Measurements from ENCODE around the gene GIMAP8. TPM values are rescaled to one million over a fixed set of nuclear protein-coding genes. Genes with fewer than 3 reads are reported as not detected.

The GIMAP8 gene
- total and polyA plus RNA-seq, 2 experiments from 2014 or later, result 0.06 TPM; not detected in 1

DNA sequence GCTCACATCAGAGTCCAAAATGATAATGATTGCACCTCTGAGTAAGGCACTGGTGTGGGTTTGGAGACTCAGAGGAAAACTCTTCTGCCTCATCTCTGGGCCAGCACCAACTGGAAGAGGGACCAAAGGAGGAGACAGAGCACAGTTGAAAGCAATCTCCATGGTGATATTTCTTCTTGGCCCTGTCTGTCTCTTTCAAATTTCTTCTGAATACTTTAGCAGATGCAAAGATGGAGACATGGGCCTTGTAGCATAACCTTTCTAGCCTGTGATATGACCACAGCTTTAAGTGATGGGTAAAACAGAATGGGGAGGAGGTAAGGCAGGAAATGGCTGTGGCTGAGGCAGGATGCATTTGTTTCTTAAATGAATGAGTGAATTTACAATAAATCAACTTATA is 52.1 kb downstream of the GIMAP8 start (continued):
- TF ChIP-seq REST (IDR thresholded peaks at IDR 0.05; ENCODE audit: unreplicated experiment), result no peak
- no peak for TF ChIP-seq NANOG (IDR thresholded peaks at IDR 0.05; ENCODE audit: borderline replicate concordance)
- no peak for TF ChIP-seq EZH2phosphoT487 (IDR thresholded peaks at IDR 0.05; ENCODE audit: unreplicated experiment)
- TF ChIP-seq, protein P1, sequence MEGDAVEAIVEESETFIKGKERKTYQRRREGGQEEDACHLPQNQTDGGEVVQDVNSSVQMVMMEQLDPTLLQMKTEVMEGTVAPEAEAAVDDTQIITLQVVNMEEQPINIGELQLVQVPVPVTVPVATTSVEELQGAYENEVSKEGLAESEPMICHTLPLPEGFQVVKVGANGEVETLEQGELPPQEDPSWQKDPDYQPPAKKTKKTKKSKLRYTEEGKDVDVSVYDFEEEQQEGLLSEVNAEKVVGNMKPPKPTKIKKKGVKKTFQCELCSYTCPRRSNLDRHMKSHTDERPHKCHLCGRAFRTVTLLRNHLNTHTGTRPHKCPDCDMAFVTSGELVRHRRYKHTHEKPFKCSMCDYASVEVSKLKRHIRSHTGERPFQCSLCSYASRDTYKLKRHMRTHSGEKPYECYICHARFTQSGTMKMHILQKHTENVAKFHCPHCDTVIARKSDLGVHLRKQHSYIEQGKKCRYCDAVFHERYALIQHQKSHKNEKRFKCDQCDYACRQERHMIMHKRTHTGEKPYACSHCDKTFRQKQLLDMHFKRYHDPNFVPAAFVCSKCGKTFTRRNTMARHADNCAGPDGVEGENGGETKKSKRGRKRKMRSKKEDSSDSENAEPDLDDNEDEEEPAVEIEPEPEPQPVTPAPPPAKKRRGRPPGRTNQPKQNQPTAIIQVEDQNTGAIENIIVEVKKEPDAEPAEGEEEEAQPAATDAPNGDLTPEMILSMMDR (conservative IDR thresholded peaks at IDR 0.05; ENCODE audit: low read depth in 2 of 2), result no peak

GRCh38 chr7:150503155-150503554 is 52.7 kb downstream of the GIMAP8 start:
- Histone ChIP-seq H3K4me1 (ENCODE audit: insufficient read depth) (no peaks in the 10 kb centered on the region), H3F3A (replicated peaks; ENCODE audit: low read depth) (no peaks in the 10 kb centered on the region), H2AFZ (0 out of 2 replicates have a peak overlapping the region, but pooled peaks have one; percentile 49), H3K27me3 (ENCODE audit: insufficient read depth) (no peaks in the 10 kb centered on the region), H3K36me3 (ENCODE audit: insufficient read depth) (no peaks in the 10 kb centered on the region), H3K9me2 (ENCODE audit: insufficient read depth) (no peaks in the 10 kb centered on the region), H3K79me2 (replicated peaks; ENCODE audit: insufficient read depth) (no peaks in the 10 kb centered on the region), H3K27ac (ENCODE audit: low read depth) (no peak overlapping the region), H4K20me1 (replicated peaks; ENCODE audit: insufficient read depth) (no peaks in the 10 kb centered on the region), H3K4me3 (no peak overlapping the region), H3K4me2 (no peak overlapping the region)
- no peak for ATAC-seq
- Mint-ChIP-seq H3K9me3 (no peaks in the 10 kb centered on the region; the same call in 2 of the 3 replicates), H3K4me1 (no peaks in the 10 kb centered on the region), H3K4me3 (no peak overlapping the region), H3K36me3 (ENCODE audit: low read depth) (no peaks in the 10 kb centered on the region), H3K27ac (no peak overlapping the region), H3K27me3 (ENCODE audit: insufficient read depth, low read depth, poor library complexity) (peaks cover 2% of the 10 kb centered on the region)
- no peak for DNase-seq (ENCODE audit: low spot score)
- no peak for TF ChIP-seq ZNF114 (CRISPR knock-in tag; IDR thresholded peaks at IDR 0.05)
- TF ChIP-seq ZNF331 (CRISPR knock-in tag; IDR thresholded peaks at IDR 0.05; ENCODE audit: low read depth), result no peak
- TF ChIP-seq, protein P2, sequence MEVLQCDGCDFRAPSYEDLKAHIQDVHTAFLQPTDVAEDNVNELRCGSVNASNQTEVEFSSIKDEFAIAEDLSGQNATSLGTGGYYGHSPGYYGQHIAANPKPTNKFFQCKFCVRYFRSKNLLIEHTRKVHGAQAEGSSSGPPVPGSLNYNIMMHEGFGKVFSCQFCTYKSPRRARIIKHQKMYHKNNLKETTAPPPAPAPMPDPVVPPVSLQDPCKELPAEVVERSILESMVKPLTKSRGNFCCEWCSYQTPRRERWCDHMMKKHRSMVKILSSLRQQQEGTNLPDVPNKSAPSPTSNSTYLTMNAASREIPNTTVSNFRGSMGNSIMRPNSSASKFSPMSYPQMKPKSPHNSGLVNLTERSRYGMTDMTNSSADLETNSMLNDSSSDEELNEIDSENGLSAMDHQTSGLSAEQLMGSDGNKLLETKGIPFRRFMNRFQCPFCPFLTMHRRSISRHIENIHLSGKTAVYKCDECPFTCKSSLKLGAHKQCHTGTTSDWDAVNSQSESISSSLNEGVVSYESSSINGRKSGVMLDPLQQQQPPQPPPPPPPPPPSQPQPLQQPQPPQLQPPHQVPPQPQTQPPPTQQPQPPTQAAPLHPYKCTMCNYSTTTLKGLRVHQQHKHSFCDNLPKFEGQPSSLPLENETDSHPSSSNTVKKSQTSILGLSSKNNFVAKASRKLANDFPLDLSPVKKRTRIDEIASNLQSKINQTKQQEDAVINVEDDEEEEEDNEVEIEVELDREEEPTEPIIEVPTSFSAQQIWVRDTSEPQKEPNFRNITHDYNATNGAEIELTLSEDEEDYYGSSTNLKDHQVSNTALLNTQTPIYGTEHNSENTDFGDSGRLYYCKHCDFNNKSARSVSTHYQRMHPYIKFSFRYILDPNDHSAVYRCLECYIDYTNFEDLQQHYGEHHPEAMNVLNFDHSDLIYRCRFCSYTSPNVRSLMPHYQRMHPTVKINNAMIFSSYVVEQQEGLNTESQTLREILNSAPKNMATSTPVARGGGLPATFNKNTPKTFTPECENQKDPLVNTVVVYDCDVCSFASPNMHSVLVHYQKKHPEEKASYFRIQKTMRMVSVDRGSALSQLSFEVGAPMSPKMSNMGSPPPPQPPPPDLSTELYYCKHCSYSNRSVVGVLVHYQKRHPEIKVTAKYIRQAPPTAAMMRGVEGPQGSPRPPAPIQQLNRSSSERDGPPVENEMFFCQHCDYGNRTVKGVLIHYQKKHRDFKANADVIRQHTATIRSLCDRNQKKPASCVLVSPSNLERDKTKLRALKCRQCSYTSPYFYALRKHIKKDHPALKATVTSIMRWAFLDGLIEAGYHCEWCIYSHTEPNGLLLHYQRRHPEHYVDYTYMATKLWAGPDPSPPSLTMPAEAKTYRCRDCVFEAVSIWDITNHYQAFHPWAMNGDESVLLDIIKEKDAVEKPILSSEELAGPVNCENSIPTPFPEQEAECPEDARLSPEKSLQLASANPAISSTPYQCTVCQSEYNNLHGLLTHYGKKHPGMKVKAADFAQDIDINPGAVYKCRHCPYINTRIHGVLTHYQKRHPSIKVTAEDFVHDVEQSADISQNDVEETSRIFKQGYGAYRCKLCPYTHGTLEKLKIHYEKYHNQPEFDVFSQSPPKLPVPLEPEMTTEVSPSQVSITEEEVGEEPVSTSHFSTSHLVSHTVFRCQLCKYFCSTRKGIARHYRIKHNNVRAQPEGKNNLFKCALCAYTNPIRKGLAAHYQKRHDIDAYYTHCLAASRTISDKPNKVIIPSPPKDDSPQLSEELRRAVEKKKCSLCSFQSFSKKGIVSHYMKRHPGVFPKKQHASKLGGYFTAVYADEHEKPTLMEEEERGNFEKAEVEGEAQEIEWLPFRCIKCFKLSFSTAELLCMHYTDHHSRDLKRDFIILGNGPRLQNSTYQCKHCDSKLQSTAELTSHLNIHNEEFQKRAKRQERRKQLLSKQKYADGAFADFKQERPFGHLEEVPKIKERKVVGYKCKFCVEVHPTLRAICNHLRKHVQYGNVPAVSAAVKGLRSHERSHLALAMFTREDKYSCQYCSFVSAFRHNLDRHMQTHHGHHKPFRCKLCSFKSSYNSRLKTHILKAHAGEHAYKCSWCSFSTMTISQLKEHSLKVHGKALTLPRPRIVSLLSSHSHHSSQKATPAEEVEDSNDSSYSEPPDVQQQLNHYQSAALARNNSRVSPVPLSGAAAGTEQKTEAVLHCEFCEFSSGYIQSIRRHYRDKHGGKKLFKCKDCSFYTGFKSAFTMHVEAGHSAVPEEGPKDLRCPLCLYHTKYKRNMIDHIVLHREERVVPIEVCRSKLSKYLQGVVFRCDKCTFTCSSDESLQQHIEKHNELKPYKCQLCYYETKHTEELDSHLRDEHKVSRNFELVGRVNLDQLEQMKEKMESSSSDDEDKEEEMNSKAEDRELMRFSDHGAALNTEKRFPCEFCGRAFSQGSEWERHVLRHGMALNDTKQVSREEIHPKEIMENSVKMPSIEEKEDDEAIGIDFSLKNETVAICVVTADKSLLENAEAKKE (CRISPR knock-in tag; IDR thresholded peaks at IDR 0.05), result no peak
- TF ChIP-seq REST (IDR thresholded peaks at IDR 0.05; ENCODE audit: unreplicated experiment), result no peak

Measured in GM23338 (cell line).